HepG2 (cell line): ENCODE data around the gene PIGL. TPM values are rescaled to one million over a fixed set of nuclear protein-coding genes. Genes with fewer than 3 reads are reported as not detected.

Experiments
- CREM ChIP-seq, 2 experiments: sonication (generic) in 1 of 2; formaldehyde crosslinking in 1 of 2; IDR thresholded peaks; 2 replicates each; pipeline versions ENCODE4 v1.4.0 to v1.6.1; 2016 to 2020; ENCODE audit warnings: antibody characterized with exemption in 1 of 2, mild to moderate bottlenecking in 1 of 2, missing genetic modification reagents in 1 of 2
- ELF3 ChIP-seq: IDR thresholded peaks from 2 replicates; pipeline ENCODE4 v1.6.1; 2016; ENCODE audit warnings: missing genetic modification reagents, missing compliant biosample characterization
- ETV5 ChIP-seq: IDR thresholded peaks from 2 replicates; pipeline ENCODE4 v1.6.1; 2018; ENCODE audit warnings: missing biosample characterization, missing genetic modification reagents, inconsistent platforms, borderline replicate concordance
- FOSL1 ChIP-seq: sonication (generic); formaldehyde crosslinking; IDR thresholded peaks from 2 replicates; pipeline ENCODE4 v1.9.0; 2021; ENCODE audit warnings: missing genetic modification reagents, borderline replicate concordance
- FOXA3 ChIP-seq: IDR thresholded peaks from 2 replicates; pipeline ENCODE4 v1.6.1; 2016; ENCODE audit warnings: missing genetic modification reagents, missing compliant biosample characterization
- GFI1 ChIP-seq: sonication (generic); formaldehyde crosslinking; IDR thresholded peaks from 2 replicates; pipeline ENCODE4 v1.5.0; 2020; ENCODE audit warnings: missing genetic modification reagents, mild to moderate bottlenecking, borderline replicate concordance
- HDAC2 ChIP-seq: sonication (generic); formaldehyde crosslinking; IDR thresholded peaks from 2 replicates; pipeline ENCODE4 v1.4.0; 2020; ENCODE audit warnings: missing genetic modification reagents
- HNRNPL ChIP-seq: fragments of 200-400 bp; formaldehyde crosslinking; IDR thresholded peaks from 2 replicates; pipeline ENCODE4 v1.6.1; 2017; ENCODE audit warnings: mild to moderate bottlenecking, low read depth, low read length
- KLF6 ChIP-seq: IDR thresholded peaks from 2 replicates; pipeline ENCODE4 v1.8.0; 2016; ENCODE audit warnings: missing biosample characterization, missing genetic modification reagents
- NBN ChIP-seq: fragments of 450-650 bp; conservative IDR thresholded peaks from 2 replicates; pipeline ENCODE4 v1.6.1; 2017
- NFIB ChIP-seq: sonication (generic); formaldehyde crosslinking; IDR thresholded peaks from 2 replicates; pipeline ENCODE4 v1.9.0; 2021; ENCODE audit warnings: missing genetic modification reagents, mild to moderate bottlenecking, borderline replicate concordance
- NFKB2 ChIP-seq: sonication (generic); formaldehyde crosslinking; IDR thresholded peaks from 2 replicates; pipeline ENCODE4 v1.4.0; 2020; ENCODE audit warnings: missing genetic modification reagents, borderline replicate concordance
- NFKBIZ ChIP-seq: IDR thresholded peaks from 2 replicates; pipeline ENCODE4 v1.6.1; 2018; ENCODE audit warnings: missing genetic modification reagents, missing compliant biosample characterization
- NR2F2 ChIP-seq: IDR thresholded peaks from 2 replicates; pipeline ENCODE4 v1.6.1; 2012; ENCODE audit warnings: low read depth, inconsistent platforms, borderline replicate concordance
- PAX8 ChIP-seq: sonication (generic); formaldehyde crosslinking; IDR thresholded peaks from 2 replicates; pipeline ENCODE4 v1.8.0; 2022; ENCODE audit warnings: mild to moderate bottlenecking, missing genetic modification reagents, borderline replicate concordance
- PCBP1 ChIP-seq: fragments of 200-400 bp; formaldehyde crosslinking; IDR thresholded peaks from 2 replicates; pipeline ENCODE4 v1.6.1; 2017; ENCODE audit warnings: mild to moderate bottlenecking, low read depth, low read length, borderline replicate concordance
- POGZ ChIP-seq: sonication (generic); formaldehyde crosslinking; IDR thresholded peaks from 2 replicates; pipeline ENCODE4 v1.4.0; 2020; ENCODE audit warnings: mild to moderate bottlenecking, missing genetic modification reagents
- SMAD3 ChIP-seq: sonication (generic); formaldehyde crosslinking; IDR thresholded peaks from 2 replicates; pipeline ENCODE4 v1.4.0; 2020; ENCODE audit warnings: missing genetic modification reagents
- TEAD2 ChIP-seq: sonication (generic); formaldehyde crosslinking; IDR thresholded peaks from 2 replicates; pipeline ENCODE4 v1.9.0; 2021; ENCODE audit warnings: missing genetic modification reagents
- TGIF2 ChIP-seq: IDR thresholded peaks from 2 replicates; pipeline ENCODE4 v1.6.1; 2016; ENCODE audit warnings: control low read depth, missing compliant biosample characterization
- ZBTB38 ChIP-seq: sonication (generic); formaldehyde crosslinking; IDR thresholded peaks from 2 replicates; pipeline ENCODE4 v1.5.1; 2020; ENCODE audit warnings: mild to moderate bottlenecking, missing genetic modification reagents
- ZFP36L1 ChIP-seq: sonication (generic); formaldehyde crosslinking; IDR thresholded peaks from 2 replicates; pipeline ENCODE4 v1.8.0; 2022; ENCODE audit warnings: mild to moderate bottlenecking, missing genetic modification reagents, moderate library complexity
- ZNF30 ChIP-seq: sonication (generic); formaldehyde crosslinking; IDR thresholded peaks from 2 replicates; pipeline ENCODE4 v1.5.0; 2020; ENCODE audit warnings: mild to moderate bottlenecking, missing genetic modification reagents
- ZNF331 ChIP-seq: sonication (generic); formaldehyde crosslinking; IDR thresholded peaks from 2 replicates; pipeline ENCODE4 v1.4.0; 2020; ENCODE audit warnings: missing genetic modification reagents
- ZNF614 ChIP-seq: IDR thresholded peaks from 2 replicates; pipeline ENCODE4 v1.6.1; 2018; ENCODE audit warnings: missing biosample characterization, missing genetic modification reagents, inconsistent platforms, borderline replicate concordance
- ZNF678 ChIP-seq: sonication (generic); formaldehyde crosslinking; IDR thresholded peaks from 2 replicates; pipeline ENCODE4 v1.4.0; 2020; ENCODE audit warnings: mild to moderate bottlenecking, missing genetic modification reagents
- ZNF749 ChIP-seq: sonication (generic); formaldehyde crosslinking; IDR thresholded peaks from 2 replicates; pipeline ENCODE4 v1.8.0; 2022; ENCODE audit warnings: mild to moderate bottlenecking, missing genetic modification reagents, moderate library complexity, borderline replicate concordance
- ZNF780A ChIP-seq: sonication (generic); formaldehyde crosslinking; IDR thresholded peaks from 2 replicates; pipeline ENCODE4 v1.8.0; 2022; ENCODE audit warnings: mild to moderate bottlenecking, missing genetic modification reagents, moderate library complexity
- polyA plus RNA-seq, 8 experiments: library from polyadenylated mRNA; depleted of rRNA in 3 of 8; stranded (reverse) in 7 of 8; unstranded in 1 of 8; fragments of >200 nt; fragmentation: Illumina TruSeq in 4 of 8; extraction: Trizol in 4 of 8; gene quantifications; 2 replicates each; pipeline versions ENCODE4 v1.2.1 to v1.2.3, GENCODE V29; 2011 to 2016; ENCODE audit warnings: low read depth in 4 of 8, missing spikeins in 1 of 8, mixed read lengths in 1 of 8; ENCODE audit not compliant: insufficient read depth in 1 of 8
- total RNA-seq, 5 experiments: library from RNA; depleted of rRNA; stranded (reverse); fragments of >200 nt; fragmentation: Illumina TruSeq; extraction: Trizol; gene quantifications; 2 replicates each; pipeline ENCODE4 v1.2.3, GENCODE V29; 2016; ENCODE audit warnings: low read depth in 1 of 5
- TF ChIP-seq, protein P1 (sequence below): sonication (generic); formaldehyde crosslinking; IDR thresholded peaks from 2 replicates; pipeline ENCODE4 v1.5.1; 2020; ENCODE audit warnings: mild to moderate bottlenecking, missing genetic modification reagents, borderline replicate concordance
- TF ChIP-seq, protein P2 (sequence below): sonication (generic); formaldehyde crosslinking; IDR thresholded peaks from 2 replicates; pipeline ENCODE4 v1.8.1; 2023; ENCODE audit warnings: missing genetic modification reagents, inconsistent platforms, borderline replicate concordance
- TF ChIP-seq, protein P3 (sequence below), 2 experiments: fragments of 450-650 bp in 1 of 2; sonication (generic) in 1 of 2; formaldehyde crosslinking; IDR thresholded peaks; 2 replicates each; pipeline versions ENCODE4 v1.5.0 to v1.8.0; 2020 to 2022; ENCODE audit warnings: mild to moderate bottlenecking in 1 of 2, missing genetic modification reagents in 1 of 2

The PIGL gene
- total and polyA plus RNA-seq, 2 of the 13 experiments (the other 11 are each of a cell fraction or from before 2014, with no cell fraction given) = 28.5 to 63.8 TPM

DNA sequence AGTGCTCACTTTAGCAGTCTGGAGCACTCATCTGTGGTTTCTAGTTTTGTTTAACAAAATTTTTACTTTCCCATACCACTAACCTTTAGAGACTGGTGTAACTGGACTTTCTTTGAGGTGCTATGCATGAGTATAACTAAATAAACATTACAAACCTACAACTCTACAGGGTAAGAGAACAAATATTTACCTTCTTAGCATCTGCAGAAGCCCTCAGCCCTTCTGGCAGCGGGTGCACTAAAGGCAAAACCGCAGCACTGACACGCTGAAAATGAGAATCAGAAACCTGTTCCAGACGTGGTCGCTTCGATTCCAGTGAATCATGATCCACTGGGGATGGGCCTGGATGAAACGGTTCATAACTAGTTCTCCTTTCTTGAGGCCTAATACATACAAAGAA, 45.4 kb upstream of the PIGL start (continued):
- no peak for TF ChIP-seq NFKBIZ (CRISPR knock-in tag)
- no peak for TF ChIP-seq PAX8 (CRISPR knock-in tag)
- no peak for TF ChIP-seq NR2F2
- TF ChIP-seq ZNF614 (CRISPR knock-in tag) = 0 out of 2 replicates have a peak, but pooled peaks have one; percentile 31
- no peak for TF ChIP-seq ETV5 (CRISPR knock-in tag)
- TF ChIP-seq, protein P1, sequence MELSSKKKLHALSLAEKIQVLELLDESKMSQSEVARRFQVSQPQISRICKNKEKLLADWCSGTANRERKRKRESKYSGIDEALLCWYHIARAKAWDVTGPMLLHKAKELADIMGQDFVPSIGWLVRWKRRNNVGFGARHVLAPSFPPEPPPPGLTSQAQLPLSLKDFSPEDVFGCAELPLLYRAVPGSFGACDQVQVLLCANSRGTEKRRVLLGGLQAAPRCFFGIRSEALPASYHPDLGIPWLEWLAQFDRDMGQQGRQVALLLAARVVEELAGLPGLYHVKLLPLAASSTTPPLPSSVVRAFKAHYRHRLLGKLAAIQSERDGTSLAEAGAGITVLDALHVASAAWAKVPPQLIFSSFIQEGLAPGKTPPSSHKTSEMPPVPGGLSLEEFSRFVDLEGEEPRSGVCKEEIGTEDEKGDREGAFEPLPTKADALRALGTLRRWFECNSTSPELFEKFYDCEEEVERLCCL (CRISPR knock-in tag) = no peak
- no peak for TF ChIP-seq KLF6 (CRISPR knock-in tag)
- TF ChIP-seq HNRNPL = no peak
- no peak for TF ChIP-seq TEAD2 (CRISPR knock-in tag)
- no peak for TF ChIP-seq GFI1 (CRISPR knock-in tag)
- TF ChIP-seq ZNF331 = 0 out of 2 replicates have a peak, but pooled peaks have one; percentile 14
- no peak for TF ChIP-seq PCBP1
- TF ChIP-seq NFIB (CRISPR knock-in tag) = no peak
- TF ChIP-seq, protein P2, sequence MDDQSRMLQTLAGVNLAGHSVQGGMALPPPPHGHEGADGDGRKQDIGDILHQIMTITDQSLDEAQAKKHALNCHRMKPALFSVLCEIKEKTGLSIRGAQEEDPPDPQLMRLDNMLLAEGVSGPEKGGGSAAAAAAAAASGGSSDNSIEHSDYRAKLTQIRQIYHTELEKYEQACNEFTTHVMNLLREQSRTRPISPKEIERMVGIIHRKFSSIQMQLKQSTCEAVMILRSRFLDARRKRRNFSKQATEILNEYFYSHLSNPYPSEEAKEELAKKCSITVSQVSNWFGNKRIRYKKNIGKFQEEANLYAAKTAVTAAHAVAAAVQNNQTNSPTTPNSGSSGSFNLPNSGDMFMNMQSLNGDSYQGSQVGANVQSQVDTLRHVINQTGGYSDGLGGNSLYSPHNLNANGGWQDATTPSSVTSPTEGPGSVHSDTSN (CRISPR knock-in tag) = no peak
- TF ChIP-seq ZBTB38 = no peak
- TF ChIP-seq CREM (IDR thresholded peaks at IDR 0.05) = no peak
- TF ChIP-seq CREM (CRISPR knock-in tag; IDR thresholded peaks at IDR 0.05) = no peak
- TF ChIP-seq POGZ = no peak
- no peak for TF ChIP-seq ZNF678
- no peak for TF ChIP-seq ZNF780A (CRISPR knock-in tag)
- TF ChIP-seq ZFP36L1 (CRISPR knock-in tag) = no peak
- 0 out of 2 replicates have a peak, but pooled peaks have one; percentile 44 for TF ChIP-seq SMAD3
- TF ChIP-seq, protein P3, sequence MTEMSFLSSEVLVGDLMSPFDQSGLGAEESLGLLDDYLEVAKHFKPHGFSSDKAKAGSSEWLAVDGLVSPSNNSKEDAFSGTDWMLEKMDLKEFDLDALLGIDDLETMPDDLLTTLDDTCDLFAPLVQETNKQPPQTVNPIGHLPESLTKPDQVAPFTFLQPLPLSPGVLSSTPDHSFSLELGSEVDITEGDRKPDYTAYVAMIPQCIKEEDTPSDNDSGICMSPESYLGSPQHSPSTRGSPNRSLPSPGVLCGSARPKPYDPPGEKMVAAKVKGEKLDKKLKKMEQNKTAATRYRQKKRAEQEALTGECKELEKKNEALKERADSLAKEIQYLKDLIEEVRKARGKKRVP (CRISPR knock-in tag; IDR thresholded peaks at IDR 0.05) = no peak
- no peak for TF ChIP-seq ZNF30 (CRISPR knock-in tag)
- no peak for TF ChIP-seq NBN
- TF ChIP-seq ZNF749 = no peak
- no peak for TF ChIP-seq NFKB2 (CRISPR knock-in tag)
- TF ChIP-seq FOXA3 = peak; percentile 79
- no peak for TF ChIP-seq TGIF2 (CRISPR knock-in tag)
- TF ChIP-seq FOSL1 (CRISPR knock-in tag) = no peak
- TF ChIP-seq ELF3 (CRISPR knock-in tag) = 0 out of 2 replicates have a peak, but pooled peaks have one; percentile 25
- peak; percentile 30; the same call in 1 of the 2 replicates for TF ChIP-seq HDAC2
